Suppressor macrophage treated with lipopolysaccharide for 1 hour (primary cell): Measurements from ENCODE around the gene INPP5B.
A peak's percentile ranks its signal among the peaks of the same experiment; 100 is the strongest.
"Not testable (repeated sequence)": the region's sequence is repeated elsewhere in the genome, so short reads cannot be mapped to it uniquely, and the experiment has no call there.

Experiments used
- DNase-seq, 3 donors: peaks; one replicate each; pipeline ENCODE4 v3.0.0-alpha.2; 2020 to 2022

The INPP5B gene

GRCh38 chr1:37946703-37947360, at the start of gene INPP5B:
INPP5B (minus strand) TSS chr1:37947053; CDS start chr1:37946308, 745 bp downstream.
- peak; percentile 80 to 86 (median 82) for DNase-seq

GRCh38 chr1:37995751-37996345, 49.0 kb upstream of the INPP5B start:
- peak; percentile 43 to 80 (median 63) for DNase-seq

GRCh38 chr1:37994886-37995566, 48.2 kb upstream of the INPP5B start:
- peak; percentile 36 to 50 (median 36) for DNase-seq

GRCh38 chr1:37989361-37989930, 42.6 kb upstream of the INPP5B start:
- DNase-seq: peak; percentile 54 to 70 (median 64)

- DNase-seq: no peak
Observed at GRCh38 chr1:37987679-37988078, 40.8 kb upstream of the INPP5B start.

GRCh38 chr1:37983546-37983945, 36.7 kb upstream of the INPP5B start:
- DNase-seq: no peak

- DNase-seq: no peak
Observed at GRCh38 chr1:37978541-37978940, 31.7 kb upstream of the INPP5B start.

GRCh38 chr1:37975083-37975482, 28.2 kb upstream of the INPP5B start:
- peak; percentile 56 to 67 (median 63) for DNase-seq

- no peak for DNase-seq
Observed at GRCh38 chr1:37974567-37974966, 27.7 kb upstream of the INPP5B start.

- DNase-seq: not testable (repeated sequence)
Observed at GRCh38 chr1:37973684-37974083, 26.8 kb upstream of the INPP5B start.

- no peak for DNase-seq
Observed at GRCh38 chr1:37965301-37965700, 18.4 kb upstream of the INPP5B start.

- not testable (repeated sequence) for DNase-seq
Observed at GRCh38 chr1:37964106-37964505, 17.3 kb upstream of the INPP5B start.

GRCh38 chr1:37958690-37959089, 11.8 kb upstream of the INPP5B start:
- DNase-seq: no peak

GRCh38 chr1:37955685-37956084, 8.8 kb upstream of the INPP5B start:
- DNase-seq: no peak

GRCh38 chr1:37954316-37954971, 7.6 kb upstream of the INPP5B start:
- no peak for DNase-seq

GRCh38 chr1:37952738-37953137, 5.9 kb upstream of the INPP5B start:
- no peak for DNase-seq

- no peak for DNase-seq
Observed at GRCh38 chr1:37951783-37952624, 5.2 kb upstream of the INPP5B start.

GRCh38 chr1:37951041-37951782, 4.4 kb upstream of the INPP5B start:
- DNase-seq: peak in 1 of 3 donors; percentile 24

GRCh38 chr1:37949524-37950152, 2.8 kb upstream of the INPP5B start:
- DNase-seq: no peak

- DNase-seq: no peak
Observed at GRCh38 chr1:37948841-37949240, 2.0 kb upstream of the INPP5B start.

GRCh38 chr1:37948166-37948565, 1.3 kb upstream of the INPP5B start:
- peak; percentile 33 to 79 (median 50) for DNase-seq
